Fibroblast of lung (primary cell): ENCODE measurements around the gene PLCXD3. TPM values are rescaled to one million over a fixed set of nuclear protein-coding genes. Genes with fewer than 3 reads are reported as not detected.

Experiments
- DNase-seq, 2 donors: peaks; one replicate each; pipeline versions ENCODE4 v3.0.0 to v3.0.0-alpha.2; 2010; ENCODE audit warnings: low read depth in 2 of 2
- H2AFZ ChIP-seq: 2 replicates; pipeline ENCODE4 v1.5.1; 2012; ENCODE audit warnings: low read length, control low read depth, inconsistent platforms
- H3K27ac ChIP-seq: 2 replicates; pipeline ENCODE4 v1.5.1; 2011; ENCODE audit warnings: low read length, control low read depth; ENCODE audit not compliant: insufficient read depth
- H3K27me3 ChIP-seq: 2 replicates; pipeline ENCODE4 v1.5.1; 2011; ENCODE audit warnings: mild to moderate bottlenecking, low read length; ENCODE audit not compliant: control insufficient read depth, insufficient read depth
- H3K36me3 ChIP-seq: 2 replicates; pipeline ENCODE4 v1.5.1; 2011; ENCODE audit warnings: low read length; ENCODE audit not compliant: control insufficient read depth, insufficient read depth
- H3K4me1 ChIP-seq: 2 replicates; pipeline ENCODE4 v1.5.1; 2011; ENCODE audit warnings: low read length; ENCODE audit not compliant: control insufficient read depth, insufficient read depth; ENCODE audit errors: extremely low read depth
- H3K4me2 ChIP-seq: 2 replicates; pipeline ENCODE4 v1.5.1; 2011; ENCODE audit warnings: low read length, control low read depth; ENCODE audit not compliant: insufficient read depth; ENCODE audit errors: extremely low read depth
- H3K4me3 ChIP-seq, 4 experiments: fragments of 200-600 bp in 1 of 4; sonication (generic) in 1 of 4; replicated peaks in 1 of 4; 2 replicates each; pipeline ENCODE4 v1.5.1; 2011 to 2016; ENCODE audit warnings: low read length in 4 of 4, low read depth in 3 of 4, mild to moderate bottlenecking in 3 of 4, control low read depth in 2 of 4, inconsistent platforms in 1 of 4, mixed read lengths in 1 of 4; ENCODE audit not compliant: insufficient read depth in 1 of 4; ENCODE audit errors: control extremely low read depth in 1 of 4
- H3K79me2 ChIP-seq: 2 replicates; pipeline ENCODE4 v1.5.1; 2012; ENCODE audit warnings: mild to moderate bottlenecking, low read length, inconsistent platforms; ENCODE audit not compliant: control insufficient read depth, insufficient read depth
- H3K9ac ChIP-seq: 2 replicates; pipeline ENCODE4 v1.5.1; 2011; ENCODE audit warnings: mild to moderate bottlenecking, low read length, control low read depth; ENCODE audit not compliant: insufficient read depth
- H3K9me3 ChIP-seq: 2 replicates; pipeline ENCODE4 v1.5.1; 2012; ENCODE audit warnings: low read depth, low read length; ENCODE audit not compliant: control insufficient read depth, insufficient read depth
- H4K20me1 ChIP-seq: 2 replicates; pipeline ENCODE4 v1.5.1; 2011; ENCODE audit warnings: low read length; ENCODE audit not compliant: control insufficient read depth, insufficient read depth; ENCODE audit errors: extremely low read depth
- CTCF ChIP-seq, 2 donors: IDR thresholded peaks in 1 of 2; conservative IDR thresholded peaks in 1 of 2; 1 replicate in 1 of 2; 2 replicates in 1 of 2; pipeline ENCODE4 v1.5.1; 2011 to 2012; ENCODE audit warnings: low read length in 2 of 2, control low read depth in 1 of 2, inconsistent platforms in 1 of 2, low read depth in 1 of 2, mild to moderate bottlenecking in 1 of 2
- EZH2 ChIP-seq: IDR thresholded peaks from 2 replicates; pipeline ENCODE4 v1.5.1; 2012; ENCODE audit warnings: low read length, control low read depth, mild to moderate bottlenecking; ENCODE audit errors: missing control alignments
- polyA plus RNA-seq, 2 donors: library from polyadenylated mRNA; depleted of rRNA in 1 of 2; stranded (reverse) in 1 of 2; unstranded in 1 of 2; fragments of >200 nt; gene quantifications; 2 replicates each; pipeline ENCODE4 v1.2.1, GENCODE V29; 2011 to 2012; ENCODE audit warnings: missing spikeins in 1 of 2
- total RNA-seq: library from RNA; depleted of rRNA; stranded (reverse); fragments of >200 nt; gene quantifications from 2 replicates; pipeline ENCODE4 v1.2.1, GENCODE V29; 2014

Gene PLCXD3
- total and polyA plus RNA-seq, 2 donors (not counting 1 experiment from before 2014, with no cell fraction given), result 0.02 to 1.3 TPM

- no peak overlapping the region for H3K4me3 ChIP-seq
- no peak overlapping the region for H3K27ac ChIP-seq
- H3K9me3 ChIP-seq, result no peaks in the 10 kb centered on the region
- no peaks in the 10 kb centered on the region for H3K27me3 ChIP-seq
- H3K79me2 ChIP-seq, result no peaks in the 10 kb centered on the region
- H2AFZ ChIP-seq, result no peak overlapping the region
- no peaks in the 10 kb centered on the region for H3K4me1 ChIP-seq
- no peak overlapping the region for H3K9ac ChIP-seq
- H3K36me3 ChIP-seq, result no peaks in the 10 kb centered on the region
- H4K20me1 ChIP-seq, result no peaks in the 10 kb centered on the region
- TF ChIP-seq CTCF (conservative IDR thresholded peaks at IDR 0.05 in 1 of 2, IDR thresholded peaks at IDR 0.05 in 1 of 2; ENCODE audit: low read depth in 1 of 2, low read length in 2 of 2) (no peak), EZH2 (no peak)
- no peak for DNase-seq
- no peak overlapping the region for H3K4me2 ChIP-seq
Measured at GRCh38 chr5:41363343-41363986, 146.9 kb downstream of the PLCXD3 start.

GRCh38 chr5:41356786-41357185 is 153.6 kb downstream of the PLCXD3 start:
- Histone ChIP-seq H3K79me2 (no peaks in the 10 kb centered on the region), H3K27me3 (no peaks in the 10 kb centered on the region), H3K4me2 (no peak overlapping the region), H2AFZ (no peak overlapping the region), H3K27ac (no peak overlapping the region), H3K9ac (no peak overlapping the region), H3K4me1 (no peaks in the 10 kb centered on the region), H3K36me3 (no peaks in the 10 kb centered on the region), H3K9me3 (no peaks in the 10 kb centered on the region), H4K20me1 (no peaks in the 10 kb centered on the region), H3K4me3 (no peak overlapping the region)
- DNase-seq, result no peak
- TF ChIP-seq EZH2 (no peak), CTCF (conservative IDR thresholded peaks at IDR 0.05 in 1 of 2, IDR thresholded peaks at IDR 0.05 in 1 of 2; ENCODE audit: low read depth in 1 of 2, low read length in 2 of 2) (no peak)

- Histone ChIP-seq H3K36me3 (no peaks in the 10 kb centered on the region), H3K4me3 (no peak overlapping the region), H3K27me3 (no peaks in the 10 kb centered on the region), H3K4me2 (no peak overlapping the region), H3K4me1 (no peaks in the 10 kb centered on the region), H3K79me2 (no peaks in the 10 kb centered on the region), H2AFZ (no peak overlapping the region), H4K20me1 (no peaks in the 10 kb centered on the region), H3K27ac (no peak overlapping the region), H3K9me3 (no peaks in the 10 kb centered on the region), H3K9ac (no peak overlapping the region)
- TF ChIP-seq CTCF (conservative IDR thresholded peaks at IDR 0.05 in 1 of 2, IDR thresholded peaks at IDR 0.05 in 1 of 2; ENCODE audit: low read depth in 1 of 2, low read length in 2 of 2) (no peak), EZH2 (no peak)
- DNase-seq, result no peak
Measured at GRCh38 chr5:41349846-41350245, 160.6 kb downstream of the PLCXD3 start.
